Stimulated activated CD8-positive, alpha-beta memory T cell treated with anti-CD3 and anti-CD28 coated beads, Interleukin-15, amount 100 ng/mL, for 4 hours (primary cell): ENCODE measurements around the gene HHIPL1.
"Not testable (repeated sequence)": the region's sequence is repeated elsewhere in the genome, so short reads cannot be mapped to it uniquely, and the experiment has no call there.

Experiments used
- DNase-seq, 2 donors: peaks; one replicate each; pipeline ENCODE4 v3.0.0-alpha.2; 2020; ENCODE audit warnings: low read depth in 2 of 2

The HHIPL1 gene

GRCh38 chr14:99634443-99634842 lies 10.5 kb upstream of the HHIPL1 start:
- no peak for DNase-seq

- no peak for DNase-seq
Measured at GRCh38 chr14:99635116-99635515, 9.8 kb upstream of the HHIPL1 start.

- no peak for DNase-seq
Measured at GRCh38 chr14:99636487-99636886, 8.4 kb upstream of the HHIPL1 start.

- DNase-seq, result no peak
Measured at GRCh38 chr14:99637624-99638023, 7.3 kb upstream of the HHIPL1 start.

- DNase-seq, result not testable (repeated sequence)
Measured at GRCh38 chr14:99642771-99643170, 2.2 kb upstream of the HHIPL1 start.

GRCh38 chr14:99643343-99643742 lies 1.6 kb upstream of the HHIPL1 start:
- DNase-seq, result no peak

- no peak for DNase-seq
Measured at GRCh38 chr14:99644035-99644587, 818 bp upstream of the HHIPL1 start.

- no peak for DNase-seq
Measured at GRCh38 chr14:99645545-99646505, 896 bp downstream of the HHIPL1 start.

- DNase-seq, result no peak
Measured at GRCh38 chr14:99647411-99647810, 2.5 kb downstream of the HHIPL1 start.

- DNase-seq, result no peak
Measured at GRCh38 chr14:99648027-99648784, 3.3 kb downstream of the HHIPL1 start.

GRCh38 chr14:99649219-99649618 lies 4.3 kb downstream of the HHIPL1 start:
- no peak for DNase-seq

GRCh38 chr14:99649643-99650042 lies 4.7 kb downstream of the HHIPL1 start:
- no peak for DNase-seq

- no peak for DNase-seq
Measured at GRCh38 chr14:99650189-99650588, 5.3 kb downstream of the HHIPL1 start.

GRCh38 chr14:99651953-99652746 lies 7.2 kb downstream of the HHIPL1 start:
- no peak for DNase-seq

- DNase-seq, result no peak
Measured at GRCh38 chr14:99654235-99654985, 9.5 kb downstream of the HHIPL1 start.

- DNase-seq, result no peak
Measured at GRCh38 chr14:99655521-99655920, 10.6 kb downstream of the HHIPL1 start.

- no peak for DNase-seq
Measured at GRCh38 chr14:99656171-99656570, 11.2 kb downstream of the HHIPL1 start.

GRCh38 chr14:99657645-99658155 lies 12.8 kb downstream of the HHIPL1 start:
- no peak for DNase-seq

GRCh38 chr14:99658218-99658845 lies 13.4 kb downstream of the HHIPL1 start:
- DNase-seq, result no peak

GRCh38 chr14:99659333-99659741 lies 14.4 kb downstream of the HHIPL1 start:
- DNase-seq, result no peak
